GM18907 (cell line): ENCODE data around the gene CENPB.
"Not testable (repeated sequence)": the region's sequence is repeated elsewhere in the genome, so short reads cannot be mapped to it uniquely, and the experiment has no call there.

Source experiments
- ATAC-seq: cut with Tn5 transposase; IDR thresholded peaks from one replicate; pipeline ENCODE4 v1.9.1; 2021; ENCODE audit warnings: mild to moderate bottlenecking, moderate library complexity; ENCODE audit not compliant: unreplicated experiment

CENPB gene, protein sequence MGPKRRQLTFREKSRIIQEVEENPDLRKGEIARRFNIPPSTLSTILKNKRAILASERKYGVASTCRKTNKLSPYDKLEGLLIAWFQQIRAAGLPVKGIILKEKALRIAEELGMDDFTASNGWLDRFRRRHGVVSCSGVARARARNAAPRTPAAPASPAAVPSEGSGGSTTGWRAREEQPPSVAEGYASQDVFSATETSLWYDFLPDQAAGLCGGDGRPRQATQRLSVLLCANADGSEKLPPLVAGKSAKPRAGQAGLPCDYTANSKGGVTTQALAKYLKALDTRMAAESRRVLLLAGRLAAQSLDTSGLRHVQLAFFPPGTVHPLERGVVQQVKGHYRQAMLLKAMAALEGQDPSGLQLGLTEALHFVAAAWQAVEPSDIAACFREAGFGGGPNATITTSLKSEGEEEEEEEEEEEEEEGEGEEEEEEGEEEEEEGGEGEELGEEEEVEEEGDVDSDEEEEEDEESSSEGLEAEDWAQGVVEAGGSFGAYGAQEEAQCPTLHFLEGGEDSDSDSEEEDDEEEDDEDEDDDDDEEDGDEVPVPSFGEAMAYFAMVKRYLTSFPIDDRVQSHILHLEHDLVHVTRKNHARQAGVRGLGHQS

DNA sequence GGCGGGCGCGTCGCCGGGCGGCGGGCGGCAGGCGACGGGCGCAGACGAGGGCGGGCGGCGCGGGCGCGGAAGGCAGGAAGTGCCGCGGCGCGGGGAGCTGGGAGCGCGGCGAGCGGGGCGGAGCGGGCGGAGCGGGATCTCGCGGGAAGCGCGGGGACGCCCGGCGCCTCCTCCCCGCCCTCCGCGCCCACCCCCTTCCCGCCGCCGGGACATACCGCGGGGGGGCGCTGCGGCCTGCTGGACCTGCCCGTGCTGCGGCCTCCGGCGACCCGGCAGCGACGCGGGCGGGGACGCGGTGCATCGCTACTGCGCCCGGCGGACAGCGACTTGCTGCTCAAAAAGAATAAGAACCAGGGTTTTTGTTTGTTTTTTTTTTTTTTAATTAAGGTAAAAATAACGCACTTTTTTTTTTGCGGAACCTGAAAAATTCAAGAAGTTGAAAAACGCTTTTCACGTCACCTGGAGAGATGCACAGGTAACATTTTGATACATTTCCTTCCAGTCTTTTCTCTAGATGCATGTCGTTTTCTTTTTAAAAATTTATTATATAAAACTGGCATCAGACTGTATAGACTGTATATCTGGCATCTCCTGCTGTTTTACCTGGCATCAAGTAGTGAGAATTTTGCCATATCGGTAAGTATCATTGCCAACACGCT is at the start of gene CENPB:
Gene CENPB (minus strand): TSS at position 76 of the 659 bp plus-strand sequence. CDS start 257 bp downstream, outside the sequence.
- ATAC-seq: peak; percentile 75

DNA sequence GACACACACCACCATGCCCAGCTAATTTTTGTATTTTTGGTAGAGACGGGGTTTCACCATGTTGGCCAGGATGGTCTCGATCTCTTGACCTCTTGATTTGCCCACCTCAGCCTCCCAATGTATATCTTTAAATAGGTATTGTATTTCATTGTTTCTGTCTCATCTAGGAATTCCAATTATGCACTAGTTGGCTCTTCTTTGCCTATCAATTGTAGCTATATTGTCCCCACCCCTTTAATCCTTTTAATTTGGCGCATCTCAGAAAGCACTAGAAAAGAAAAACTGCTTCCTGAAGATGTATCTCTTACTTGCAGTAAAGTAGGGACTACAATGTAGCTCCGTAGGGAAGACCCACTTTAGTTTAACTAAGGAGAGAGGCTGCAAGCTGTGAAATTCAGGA is 49.6 kb upstream of the CENPB start:
- ATAC-seq: no peak

DNA sequence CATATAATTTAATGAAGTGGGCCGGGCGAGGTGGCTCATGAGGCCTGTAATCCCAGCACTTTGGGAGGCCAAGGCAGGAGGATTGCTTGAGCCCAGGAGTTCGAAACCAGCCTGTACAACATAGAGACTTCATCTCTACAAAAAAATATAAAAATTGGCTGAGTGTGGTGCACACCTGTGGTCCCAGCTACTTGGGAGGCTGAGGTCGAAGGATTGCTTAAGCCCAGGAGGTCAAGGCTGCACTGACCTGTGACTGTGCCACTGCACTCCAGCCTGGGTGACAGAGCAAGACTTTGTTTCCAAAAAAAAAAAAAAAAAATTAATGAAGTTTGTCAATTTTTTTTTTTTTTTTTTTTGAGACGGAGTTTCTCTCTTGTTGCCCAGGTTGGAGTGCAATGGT is 43.4 kb upstream of the CENPB start:
- ATAC-seq: not testable (repeated sequence)

DNA sequence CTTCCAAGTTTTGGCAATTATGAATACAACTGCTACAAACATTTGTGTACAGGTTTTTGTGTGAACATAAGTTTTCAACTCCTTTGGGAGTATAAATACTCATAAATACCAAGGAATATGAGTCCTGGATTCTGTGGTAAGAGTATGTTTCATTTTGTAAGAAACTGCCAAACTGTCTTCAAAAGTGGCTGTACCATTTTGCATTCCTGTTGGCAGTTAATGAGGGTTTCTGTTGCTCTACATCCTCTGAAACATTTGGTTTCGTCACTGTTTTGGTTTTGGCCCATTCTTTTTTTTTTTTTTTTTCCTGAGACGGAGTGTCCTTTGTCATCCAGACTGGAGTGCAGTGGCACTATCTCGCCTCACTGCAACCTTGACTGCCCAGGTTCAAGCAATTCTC is 42.3 kb upstream of the CENPB start:
- no peak for ATAC-seq

DNA sequence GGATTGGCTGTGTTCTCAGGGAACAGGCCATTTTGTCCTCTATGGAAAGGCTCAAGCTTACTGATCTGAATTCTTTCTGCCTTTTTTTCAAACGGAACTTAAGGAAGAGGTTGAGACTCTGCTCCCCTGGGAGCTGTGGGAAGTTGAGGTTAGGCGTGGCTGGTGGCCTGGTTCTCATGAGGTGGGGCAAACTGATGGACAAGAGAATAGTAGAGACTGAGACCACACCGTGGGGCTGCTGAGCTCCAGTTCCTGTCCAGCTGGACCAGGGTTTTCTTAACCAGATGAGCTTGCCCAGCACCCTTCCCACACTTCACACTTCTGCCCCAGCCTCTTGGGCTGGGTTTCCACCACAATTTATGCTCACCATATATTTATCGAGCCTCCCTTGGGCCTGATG is 39.9 kb upstream of the CENPB start:
- no peak for ATAC-seq

DNA sequence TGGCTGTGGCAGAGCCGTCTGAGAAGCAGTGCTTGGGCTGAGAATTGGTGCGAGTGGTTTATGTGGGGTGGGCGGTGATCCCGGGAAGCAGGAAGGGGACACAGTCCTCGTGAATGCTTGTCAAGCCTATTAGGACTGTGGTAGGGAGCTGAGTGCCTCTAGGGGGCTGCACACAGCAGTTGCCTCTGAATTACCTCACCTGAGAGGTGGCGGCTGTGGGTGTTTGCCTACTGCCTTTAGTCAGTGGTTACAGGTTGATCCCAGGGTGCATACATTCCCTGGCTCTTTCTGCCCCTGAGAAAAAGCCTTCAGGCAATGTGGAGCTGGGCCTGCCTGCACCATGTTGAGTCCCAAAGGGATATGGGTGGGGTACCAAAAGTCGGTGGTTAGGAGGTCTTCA is 39.0 kb upstream of the CENPB start:
- ATAC-seq: no peak

DNA sequence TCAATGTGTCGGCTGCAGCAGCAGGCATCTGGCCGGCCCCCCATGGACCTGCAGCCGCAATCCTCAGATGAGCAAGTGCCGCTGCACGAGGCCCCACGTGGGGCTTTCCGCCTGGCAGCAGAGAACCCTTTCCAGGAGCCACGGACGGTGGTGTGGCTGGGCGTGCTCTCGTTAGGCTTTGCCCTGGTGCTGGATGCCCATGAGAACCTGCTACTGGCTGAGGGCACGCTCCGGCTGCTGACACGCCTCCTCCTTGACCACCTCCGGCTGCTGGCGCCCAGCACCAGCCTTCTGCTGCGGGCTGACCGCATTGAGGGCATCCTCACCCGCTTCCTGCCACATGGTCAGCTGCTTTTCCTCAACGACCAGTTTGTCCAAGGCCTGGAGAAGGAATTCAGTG is 37.3 kb upstream of the CENPB start:
- no peak for ATAC-seq

DNA sequence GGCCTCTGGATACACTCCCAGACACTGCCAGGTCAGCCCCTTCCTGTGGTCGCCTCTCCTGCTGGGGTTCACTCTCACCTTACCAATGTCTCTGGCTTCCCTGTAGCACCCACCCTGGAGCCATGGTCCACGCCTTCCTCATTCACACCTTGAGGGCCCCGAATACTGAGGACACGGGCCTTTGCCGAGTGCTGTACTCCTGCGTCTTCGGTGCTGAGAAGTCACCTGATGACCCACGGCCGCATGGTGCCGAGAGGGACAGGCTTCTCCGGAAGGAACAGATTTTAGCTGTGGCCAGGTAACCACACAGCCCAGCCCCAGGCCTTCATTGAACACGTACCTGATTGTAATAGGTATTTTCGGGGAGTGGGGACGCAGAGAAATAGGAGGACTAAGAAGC is 35.5 kb upstream of the CENPB start:
- no peak for ATAC-seq

DNA sequence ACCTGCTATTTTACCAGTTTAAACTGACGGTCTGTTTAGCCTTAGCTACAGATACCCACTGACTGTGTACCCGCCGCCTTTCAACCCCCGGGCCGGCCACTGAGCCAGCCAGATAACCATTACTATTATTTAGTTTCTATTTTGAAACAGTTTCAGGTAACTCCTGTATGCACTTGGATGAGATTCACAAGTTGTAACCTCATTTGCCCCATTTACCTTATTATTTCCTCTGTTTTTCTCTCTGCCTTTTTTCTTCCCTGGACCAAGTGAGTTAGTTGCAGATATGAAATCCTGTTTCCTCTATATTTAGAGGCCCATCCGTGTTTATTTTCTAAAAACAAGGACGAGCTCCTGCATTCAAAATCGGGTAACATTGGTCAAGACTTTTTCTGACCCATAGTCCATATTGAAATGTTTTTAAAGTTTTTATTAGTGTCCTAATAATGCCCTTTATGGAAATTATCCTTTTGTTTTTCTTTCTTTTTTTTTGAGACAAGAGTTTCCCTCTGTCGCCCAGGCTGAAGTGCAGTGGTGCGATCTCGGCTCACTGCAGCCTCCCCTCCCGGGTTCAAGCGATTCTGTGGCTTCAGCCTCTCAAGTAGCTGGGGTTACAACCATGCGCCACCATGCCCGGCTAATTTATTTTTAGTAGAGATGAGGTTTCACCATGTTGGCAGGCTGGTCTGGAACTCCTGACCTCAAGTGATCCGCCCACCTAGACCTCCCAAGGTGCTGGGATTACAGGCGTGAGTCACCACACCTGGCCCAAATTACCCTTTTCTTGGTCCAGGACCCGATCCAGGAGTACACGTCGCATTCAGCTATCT is 34.6 kb upstream of the CENPB start:
- ATAC-seq: no peak

DNA sequence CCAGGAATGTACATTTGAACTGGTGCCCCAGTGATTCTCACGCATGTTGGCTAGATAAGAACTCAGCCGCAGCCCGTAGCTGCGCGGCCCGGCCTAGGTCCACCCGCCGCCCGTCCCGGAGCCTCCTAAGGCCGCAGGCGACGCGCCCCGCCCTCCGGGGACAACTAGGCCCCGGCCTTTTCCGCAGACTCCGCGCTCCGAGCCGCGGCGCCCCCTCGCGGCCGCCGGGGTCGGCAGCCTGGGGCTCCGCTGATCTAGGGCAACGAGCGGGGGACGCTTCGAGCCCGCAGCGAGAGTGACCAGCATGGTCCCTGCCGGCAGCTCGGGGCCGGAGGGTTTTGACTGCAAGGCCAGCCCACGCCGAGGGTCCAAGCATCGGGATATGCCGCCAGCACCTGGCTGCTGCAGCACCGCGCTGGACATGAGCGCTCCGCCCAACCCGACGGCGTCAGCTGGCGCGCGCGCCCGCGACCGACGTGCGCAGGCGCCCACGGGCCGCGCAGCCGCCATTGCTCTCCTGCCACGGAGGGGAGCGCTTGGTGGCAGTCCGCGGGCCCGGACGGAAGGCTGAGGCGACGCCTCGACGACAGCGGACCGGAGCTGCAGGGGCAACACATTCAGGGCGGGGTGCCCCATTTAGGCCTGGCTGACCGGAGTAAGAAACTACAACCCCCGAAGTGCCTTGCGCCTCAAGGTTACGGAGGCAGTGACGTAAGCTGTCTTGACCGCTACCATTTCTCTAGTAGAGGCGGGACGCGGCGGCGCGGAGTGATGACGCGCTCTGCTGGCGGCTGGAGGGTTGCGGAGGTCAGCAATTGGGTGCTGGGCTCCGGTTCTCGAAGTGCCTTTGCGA is 33.7 kb upstream of the CENPB start, which contains the start of gene AP5S1:
Gene AP5S1 (plus strand): TSS at position 500 of the 853 bp plus-strand sequence. CDS start 1,571 bp downstream, outside the sequence.
- ATAC-seq: peak; percentile 77

DNA sequence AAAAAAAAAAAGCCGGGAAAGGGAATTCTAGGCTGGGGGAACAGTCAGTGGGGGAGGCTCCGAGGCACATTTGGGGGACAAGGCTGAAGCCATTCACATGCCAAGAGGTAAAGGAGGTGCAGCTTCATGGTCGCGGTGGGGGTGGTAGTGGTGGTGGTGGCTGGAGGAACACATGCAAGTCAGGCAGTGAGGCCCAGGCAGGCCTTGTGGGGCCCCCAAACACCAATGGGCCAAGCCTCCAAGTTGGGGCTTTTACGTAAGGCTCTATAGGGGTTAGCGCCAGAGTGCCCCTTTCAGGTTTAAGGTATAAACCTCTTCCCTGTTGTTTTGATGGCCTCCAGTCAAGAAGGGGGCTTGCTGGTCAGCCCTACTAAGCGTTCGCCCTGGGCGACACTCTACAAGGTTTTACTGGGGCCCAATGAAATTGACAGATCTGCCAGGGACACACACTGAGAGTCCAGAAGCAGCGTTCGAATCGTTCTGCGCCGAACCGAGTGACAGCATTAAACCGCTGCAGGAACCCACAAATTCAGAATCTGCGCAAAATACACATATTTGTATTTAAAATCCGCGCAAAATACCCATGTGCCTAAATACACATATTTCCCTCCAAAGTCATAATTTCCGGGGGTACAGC is 33.0 kb upstream of the CENPB start:
- ATAC-seq: no peak

DNA sequence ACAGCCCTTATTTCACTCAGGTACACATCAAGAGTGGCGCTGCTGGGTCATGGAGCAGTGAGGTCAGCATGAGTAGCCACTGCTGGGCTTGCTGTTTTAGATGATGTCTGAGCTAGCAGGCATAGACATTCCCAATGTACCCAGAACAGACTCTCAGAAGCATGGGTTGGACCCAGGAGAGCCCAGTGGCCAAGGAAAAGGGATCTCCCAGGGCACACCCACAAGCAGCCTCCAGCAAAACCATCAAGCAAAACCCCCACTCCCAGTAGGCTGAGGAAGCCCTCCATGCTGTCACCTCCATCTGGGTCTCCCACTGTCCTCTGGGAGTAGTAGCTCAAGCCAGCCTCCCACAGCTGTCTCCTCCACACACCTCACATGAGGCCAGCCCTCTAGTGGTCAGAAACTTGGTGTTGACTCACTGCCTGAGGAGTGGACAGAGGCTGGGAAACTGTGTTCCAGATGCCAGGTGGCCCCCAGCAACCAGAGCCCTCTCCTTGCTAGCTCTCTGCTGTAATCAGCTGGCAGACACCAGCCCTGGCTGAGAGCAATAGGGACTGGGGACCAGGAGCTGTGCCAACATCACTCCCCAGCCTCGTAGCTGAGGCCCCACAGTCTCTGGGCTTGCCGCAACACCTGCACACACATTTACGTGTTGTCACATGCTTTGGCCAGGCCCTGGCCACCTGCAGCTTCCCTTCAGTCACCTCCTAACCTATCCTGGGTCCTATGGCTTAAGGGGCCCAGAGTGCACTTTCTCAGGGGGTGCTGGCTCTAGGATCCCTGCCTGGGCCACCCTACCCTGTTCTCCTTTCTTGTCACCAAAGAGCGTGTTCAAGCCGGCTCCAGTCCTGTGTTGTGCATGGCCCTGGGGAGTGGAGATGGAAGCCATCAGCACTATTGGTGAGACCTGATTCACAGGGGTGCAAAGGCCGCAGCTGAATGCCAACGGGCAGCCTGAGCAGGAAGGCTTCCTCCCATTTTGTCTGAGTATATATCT is 31.9 kb upstream of the CENPB start:
- ATAC-seq: no peak

DNA sequence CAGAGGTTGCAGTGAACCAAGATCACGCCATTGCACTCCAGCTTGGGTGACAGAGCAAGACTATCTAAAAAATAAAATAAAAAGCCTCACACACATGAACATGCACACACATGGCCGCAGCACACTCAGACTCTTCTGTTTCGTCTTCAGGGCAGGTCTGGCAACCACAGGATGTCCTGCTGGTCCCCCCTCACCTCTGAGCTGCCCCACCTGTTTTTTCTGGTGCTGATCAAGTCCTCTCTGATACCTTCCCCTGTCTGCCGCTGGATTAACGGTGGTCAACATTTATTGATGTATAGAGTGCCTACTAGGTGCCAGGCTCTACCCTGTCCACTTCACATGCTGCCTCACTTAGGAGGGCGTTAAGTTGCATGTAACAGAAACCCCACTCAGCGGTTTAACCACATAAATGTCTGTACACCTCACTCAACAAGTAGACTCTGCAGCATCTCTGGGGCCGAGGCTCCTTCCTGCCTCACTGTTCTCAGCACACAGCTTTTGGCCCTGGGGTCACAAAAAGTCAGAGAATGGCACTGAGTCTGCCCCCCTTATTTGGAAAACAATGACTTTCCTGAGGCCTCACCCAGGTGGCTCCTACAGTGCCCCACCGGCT is 29.3 kb upstream of the CENPB start:
- ATAC-seq: no peak

DNA sequence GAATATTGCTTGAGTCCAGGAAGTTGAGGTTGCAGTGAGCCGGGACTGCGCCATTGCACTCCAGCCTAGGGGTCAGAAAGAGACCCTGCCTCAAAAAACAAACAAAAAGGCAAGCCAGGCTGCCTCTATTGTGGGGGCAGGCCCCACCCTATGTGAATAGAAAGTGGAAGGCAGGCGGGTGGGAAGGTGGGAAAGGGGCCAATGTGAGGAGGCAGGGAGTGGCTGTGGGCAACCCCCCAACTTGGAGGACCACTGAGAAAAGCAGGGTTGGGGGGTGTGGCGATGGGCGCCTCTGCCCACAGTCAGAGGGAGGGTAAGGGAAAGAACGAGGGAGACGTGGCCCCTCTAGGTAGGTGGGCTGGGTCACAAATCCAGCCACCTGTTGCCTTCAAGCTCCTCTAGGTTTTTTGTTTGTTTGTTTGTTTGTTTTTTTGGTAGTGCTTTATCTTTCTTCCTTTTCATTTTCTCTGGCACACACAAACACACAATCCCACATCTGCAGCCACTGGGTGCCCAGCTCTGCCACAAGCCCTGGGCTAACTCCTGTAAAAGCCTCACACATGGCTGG is 28.5 kb upstream of the CENPB start:
- ATAC-seq: no peak

DNA sequence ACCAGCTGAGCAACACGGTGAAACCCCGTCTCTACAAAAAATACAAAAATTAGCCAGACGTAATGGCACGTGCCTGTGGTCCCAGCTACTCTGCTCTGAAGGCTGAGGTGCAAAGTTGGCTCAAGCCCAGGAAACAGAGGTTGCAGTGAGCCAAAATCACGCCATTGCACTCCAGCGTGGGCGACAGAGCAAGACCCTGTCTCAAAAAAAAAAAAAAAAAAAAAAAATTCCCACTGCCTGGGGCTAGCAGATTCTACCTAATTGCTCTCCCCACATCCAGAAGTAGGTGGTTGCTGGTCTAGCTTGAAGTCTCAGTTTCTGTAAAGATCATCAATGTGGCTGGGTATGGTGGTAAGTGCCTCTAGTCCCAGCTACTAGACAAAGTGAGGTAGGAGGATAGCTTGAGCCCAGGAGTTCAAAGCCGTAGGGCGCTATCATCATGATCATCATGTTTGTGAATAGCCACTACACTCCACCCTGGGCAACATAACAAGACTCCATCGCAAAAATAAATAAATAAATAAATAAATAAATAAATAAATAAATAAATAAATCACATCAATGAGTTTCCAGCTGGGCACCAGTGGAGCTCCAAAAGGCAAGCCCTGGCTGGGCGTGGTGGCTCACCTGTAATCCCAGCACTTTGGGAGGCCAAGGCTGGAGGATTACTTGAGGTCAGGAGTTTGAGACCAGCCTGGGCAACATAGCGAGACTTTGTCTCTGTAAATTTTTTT is 27.5 kb upstream of the CENPB start:
- no peak for ATAC-seq

DNA sequence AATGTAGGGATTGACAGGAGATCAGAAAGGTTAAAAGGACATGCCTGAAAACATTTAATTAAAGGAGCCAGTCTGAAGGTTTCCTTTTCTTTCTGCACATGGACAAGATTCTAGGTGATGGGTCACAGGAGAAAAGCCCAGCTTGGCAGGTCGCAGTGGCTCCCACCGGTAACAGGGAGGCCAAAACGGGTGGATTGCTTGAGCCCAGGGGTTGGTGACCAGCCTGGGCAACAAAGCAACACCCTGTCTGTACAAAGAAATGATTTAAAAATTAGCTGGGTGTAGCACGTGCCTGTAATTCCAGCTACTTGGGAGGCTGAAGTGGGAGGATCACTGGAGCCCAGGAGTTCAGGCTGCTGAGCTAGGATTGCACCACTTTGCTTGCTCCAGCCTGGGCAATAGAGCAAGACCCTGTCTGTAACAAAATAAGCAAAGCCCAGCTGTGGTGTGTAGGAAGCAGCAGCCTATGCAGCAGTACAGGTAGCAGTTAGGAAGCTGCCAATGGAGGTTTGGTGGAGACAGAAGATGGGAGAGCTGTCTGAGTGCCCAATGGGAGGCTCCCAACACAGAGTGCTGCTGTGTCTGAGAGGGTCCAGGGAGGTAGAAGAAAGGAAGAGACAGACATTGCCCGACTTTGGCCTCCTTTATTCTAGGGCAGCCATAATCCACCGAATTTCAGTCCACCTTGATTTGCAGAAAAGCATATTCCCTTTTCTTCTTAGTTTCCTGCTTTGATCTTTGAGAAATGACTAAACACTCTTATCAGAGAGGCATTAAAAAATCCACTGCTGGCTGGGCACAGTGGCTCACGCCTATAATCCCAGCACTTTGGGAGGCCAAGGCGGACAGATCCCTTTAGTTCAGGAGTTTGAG is 26.7 kb upstream of the CENPB start:
- ATAC-seq: no peak
